GM18499 (cell line): Measurements from ENCODE around the gene CNTNAP5.

Experiments
- ATAC-seq: cut with Tn5 transposase; IDR thresholded peaks from one replicate; pipeline ENCODE4 v1.9.1; 2021; ENCODE audit warnings: moderate number of reproducible peaks; ENCODE audit not compliant: insufficient read depth, unreplicated experiment

Gene CNTNAP5

GRCh38 chr2:124649001-124649400, 623.9 kb downstream of the CNTNAP5 start:
- no peak for ATAC-seq

GRCh38 chr2:124652099-124652498, 627.0 kb downstream of the CNTNAP5 start:
- ATAC-seq = no peak

- no peak for ATAC-seq
Measured at GRCh38 chr2:124658373-124658772, 633.3 kb downstream of the CNTNAP5 start.

- no peak for ATAC-seq
Measured at GRCh38 chr2:124661558-124661957, 636.5 kb downstream of the CNTNAP5 start.

- no peak for ATAC-seq
Measured at GRCh38 chr2:124662946-124663644, 638.0 kb downstream of the CNTNAP5 start.

DNA sequence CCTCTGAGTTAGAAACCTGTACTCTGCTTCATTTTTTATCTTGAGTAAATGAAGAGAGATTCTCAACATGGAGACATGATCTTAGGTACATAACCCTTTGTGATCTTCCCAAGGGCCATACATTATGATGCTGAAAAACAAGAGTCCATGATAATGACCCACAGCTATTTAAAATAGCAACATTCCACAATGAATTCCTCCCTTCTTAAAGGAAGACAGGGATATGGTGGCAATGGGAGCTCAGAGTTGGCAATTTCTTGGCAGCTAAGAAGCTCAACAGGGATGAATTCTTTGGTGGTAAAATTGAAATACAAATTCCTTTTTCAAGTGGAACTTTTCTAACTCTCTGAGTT, 638.5 kb downstream of the CNTNAP5 start:
- ATAC-seq = no peak

- ATAC-seq = no peak
Measured at GRCh38 chr2:124664363-124664762, 639.3 kb downstream of the CNTNAP5 start.

GRCh38 chr2:124666976-124667375, 641.9 kb downstream of the CNTNAP5 start:
- no peak for ATAC-seq

GRCh38 chr2:124668161-124668560, 643.1 kb downstream of the CNTNAP5 start:
- no peak for ATAC-seq

DNA sequence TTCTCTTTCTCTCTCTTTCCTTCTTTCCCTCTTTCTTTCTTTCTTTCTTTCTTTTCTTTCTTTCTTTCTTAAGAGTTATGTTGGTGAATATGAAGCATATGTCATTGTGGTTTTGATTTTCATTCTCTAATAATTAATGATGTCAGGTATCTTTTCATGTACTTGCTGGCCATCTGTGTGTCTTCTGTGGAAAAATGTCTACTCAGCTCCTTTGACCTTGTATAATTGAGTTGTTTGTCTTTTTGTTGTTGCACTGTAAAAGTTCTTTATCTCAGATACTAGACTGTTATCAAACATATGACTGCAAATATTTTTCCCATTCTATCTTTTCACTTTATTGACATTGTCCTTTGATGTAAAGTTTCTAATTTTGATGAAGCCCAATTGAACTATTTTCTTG, 645.1 kb downstream of the CNTNAP5 start:
- ATAC-seq = no peak

DNA sequence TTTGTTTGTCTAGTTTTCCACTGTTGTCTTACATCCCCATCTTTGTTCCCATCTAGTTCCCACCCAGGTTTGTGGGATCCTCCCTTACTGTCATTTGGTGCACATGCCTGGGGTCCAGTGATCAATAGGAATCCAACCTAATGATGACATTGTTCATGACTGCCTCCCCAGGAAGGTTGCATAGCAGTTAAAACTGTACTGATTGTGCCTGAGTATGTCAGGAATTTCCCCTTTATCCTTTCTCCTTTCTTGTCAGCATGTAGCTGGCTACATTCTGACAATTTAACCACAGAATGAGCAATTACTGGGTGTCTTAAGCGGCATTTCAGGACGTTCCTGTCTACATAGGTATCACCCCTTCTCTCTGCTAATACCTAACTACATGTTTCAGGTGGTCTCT, 653.0 kb downstream of the CNTNAP5 start:
- ATAC-seq = no peak

DNA sequence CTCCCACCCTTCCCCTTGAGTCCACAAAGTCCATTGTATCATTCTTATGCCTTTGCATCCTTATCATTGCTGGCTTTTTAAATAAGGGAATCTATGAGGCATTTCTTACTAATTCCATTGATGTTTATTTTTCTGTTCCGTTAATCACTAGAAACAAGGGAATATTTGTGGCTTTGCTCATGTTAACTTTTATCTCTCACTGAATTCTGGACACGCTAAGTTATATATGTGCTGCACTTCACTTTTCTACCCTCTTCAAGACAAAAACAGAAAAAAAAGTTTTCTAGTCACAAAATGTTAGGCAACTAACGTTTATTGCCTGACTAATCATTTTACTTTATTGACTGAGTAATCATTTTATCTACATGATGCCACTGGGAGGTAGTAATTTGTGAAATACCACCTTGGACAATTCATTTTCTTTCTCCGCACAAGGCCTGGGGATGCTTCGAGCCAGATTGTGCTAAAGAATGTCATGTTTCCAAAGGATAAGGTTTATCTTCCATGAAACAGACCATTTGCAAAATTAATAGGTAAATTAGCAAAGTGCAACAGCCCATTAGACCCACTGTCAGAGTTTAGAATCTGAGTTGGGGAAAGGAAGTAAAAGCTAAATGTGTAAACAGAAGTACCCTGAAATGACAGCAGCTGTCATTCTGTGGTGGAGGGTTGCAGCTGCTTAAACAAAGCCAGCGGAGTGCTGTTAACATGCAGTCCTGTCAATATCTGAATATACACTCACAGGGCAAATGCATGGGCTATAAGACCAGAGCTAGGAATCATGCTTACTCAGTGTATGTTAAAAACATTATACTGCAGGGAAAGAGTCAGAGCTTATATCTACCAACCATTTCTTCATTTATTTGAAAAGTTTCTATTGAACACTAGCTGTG, 658.7 kb downstream of the CNTNAP5 start:
- ATAC-seq = no peak

DNA sequence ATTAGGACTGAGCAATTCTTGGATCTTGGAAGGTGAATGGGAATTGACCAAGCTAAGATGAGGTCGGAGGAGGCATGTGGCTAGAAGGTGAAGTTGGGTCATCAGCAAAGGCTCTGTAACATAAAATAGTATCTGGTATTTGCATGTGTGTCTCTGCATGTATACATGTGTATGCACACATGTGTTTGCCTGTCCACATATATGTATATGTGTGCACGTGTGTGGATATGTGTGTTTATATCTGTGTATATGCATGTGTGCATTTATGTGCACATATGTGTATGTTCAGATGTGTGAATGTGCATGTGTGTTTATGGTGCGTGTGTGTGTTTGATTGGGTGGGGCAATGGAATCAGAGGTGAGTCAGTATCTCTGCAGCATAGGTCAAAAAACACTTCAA, 664.3 kb downstream of the CNTNAP5 start:
- ATAC-seq = no peak

- ATAC-seq = no peak
Measured at GRCh38 chr2:124692216-124692615, 667.1 kb downstream of the CNTNAP5 start.

GRCh38 chr2:124692707-124693106, 667.6 kb downstream of the CNTNAP5 start:
- ATAC-seq = no peak

DNA sequence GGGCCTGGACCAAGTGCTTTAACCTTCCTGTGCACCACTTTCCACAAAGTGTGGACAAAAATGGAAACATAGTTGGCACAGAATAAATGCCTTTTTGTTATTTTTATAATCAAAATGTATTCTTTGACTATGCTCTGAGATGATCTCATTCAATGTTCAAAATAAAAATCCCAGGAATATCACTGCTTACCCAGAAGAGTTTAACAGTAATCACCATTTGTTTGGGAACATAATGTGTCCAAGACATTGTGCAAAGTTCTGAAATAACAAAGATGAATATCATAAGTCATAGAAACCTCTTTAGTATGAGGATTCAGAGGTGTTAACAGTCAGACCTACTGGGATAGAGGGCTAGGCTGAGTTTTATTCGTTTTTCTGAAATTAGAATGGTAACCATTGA, 668.1 kb downstream of the CNTNAP5 start:
- no peak for ATAC-seq

DNA sequence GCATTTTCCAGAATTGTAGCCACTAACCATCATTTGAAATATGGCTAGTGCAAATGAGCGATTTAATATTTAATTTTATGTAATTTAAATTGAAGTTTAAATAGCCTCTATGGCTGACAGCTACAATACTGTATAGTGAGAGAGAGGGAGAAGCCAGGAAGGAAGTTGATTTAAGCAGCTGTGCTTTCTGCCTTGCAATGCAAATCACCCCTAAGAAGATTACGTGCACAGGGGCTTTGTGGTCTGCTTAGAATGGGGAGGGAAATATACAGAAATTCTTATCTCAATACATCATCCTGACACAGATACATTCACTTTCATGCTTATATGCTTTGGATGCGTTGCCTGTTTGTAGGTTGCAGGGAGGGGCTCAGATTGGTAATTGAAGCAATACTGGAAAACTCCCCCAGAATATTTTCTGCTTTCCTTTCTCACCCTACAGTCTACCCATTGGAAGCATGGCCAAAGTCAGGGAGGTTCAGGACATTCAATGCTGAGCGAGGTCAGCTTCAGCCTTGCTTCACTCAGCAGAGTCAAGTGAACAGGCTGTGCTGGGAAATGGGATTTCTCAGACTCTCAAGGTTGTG, 674.0 kb downstream of the CNTNAP5 start:
- ATAC-seq = no peak

DNA sequence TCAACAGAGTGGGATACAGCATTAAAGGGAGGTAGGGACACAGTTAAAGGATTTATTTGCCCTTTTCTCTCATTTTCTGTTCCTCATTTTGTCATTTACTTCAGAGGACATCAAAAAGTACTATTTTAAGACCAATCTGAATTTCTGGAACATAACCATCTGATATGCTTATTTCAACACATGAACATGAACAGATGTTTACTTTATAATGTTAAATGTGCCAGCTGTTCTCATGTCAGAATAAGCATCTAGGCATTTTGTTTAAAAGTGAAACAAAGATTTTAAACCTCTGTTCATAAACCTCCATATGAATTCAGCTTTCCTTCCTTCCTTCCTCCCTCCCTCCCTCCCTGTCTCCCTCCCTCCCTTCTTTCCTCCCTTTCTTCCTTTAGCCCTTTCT, 677.7 kb downstream of the CNTNAP5 start:
- no peak for ATAC-seq

- no peak for ATAC-seq
Measured at GRCh38 chr2:124704071-124704925, 679.2 kb downstream of the CNTNAP5 start.

GRCh38 chr2:124708661-124709060, 683.6 kb downstream of the CNTNAP5 start:
- ATAC-seq = no peak
